Measurements from ENCODE around the gene NFATC2. TPM values are rescaled to one million over a fixed set of nuclear protein-coding genes. Genes with fewer than 3 reads are reported as not detected.

NFATC2 gene
- total and polyA plus RNA-seq, 2 of the 8 experiments (the other 6 are each of a cell fraction or from before 2014, with no cell fraction given), result 0.27 to 0.91 TPM

- TF ChIP-seq CTCF (IDR thresholded peaks at IDR 0.05; ENCODE audit: control extremely low read depth in 1 of 3, insufficient read depth in 1 of 3, low read depth in 1 of 3, low read length in 3 of 3), result no peak
- TF ChIP-seq KDM1A (IDR thresholded peaks at IDR 0.05; ENCODE audit: borderline replicate concordance, low read length), result no peak
- TF ChIP-seq BRCA1 (IDR thresholded peaks at IDR 0.05; ENCODE audit: low read depth, low read length), result no peak
- no peak for TF ChIP-seq EP300 (IDR thresholded peaks at IDR 0.05; ENCODE audit: borderline replicate concordance in 1 of 2, low read depth in 2 of 2, low read length in 2 of 2)
These were observed 123.3 kb downstream of the NFATC2 start (continued) for GRCh38 chr20:51419231-51419630.
